D341Med (cell line): Measurements from ENCODE around the gene TCN2.
"Not testable (repeated sequence)": the region's sequence is repeated elsewhere in the genome, so short reads cannot be mapped to it uniquely, and the experiment has no call there.

Experiments
- DNase-seq: peaks from one replicate; pipeline ENCODE4 v3.0.0; 2012; ENCODE audit warnings: low spot score

Gene TCN2

DNA sequence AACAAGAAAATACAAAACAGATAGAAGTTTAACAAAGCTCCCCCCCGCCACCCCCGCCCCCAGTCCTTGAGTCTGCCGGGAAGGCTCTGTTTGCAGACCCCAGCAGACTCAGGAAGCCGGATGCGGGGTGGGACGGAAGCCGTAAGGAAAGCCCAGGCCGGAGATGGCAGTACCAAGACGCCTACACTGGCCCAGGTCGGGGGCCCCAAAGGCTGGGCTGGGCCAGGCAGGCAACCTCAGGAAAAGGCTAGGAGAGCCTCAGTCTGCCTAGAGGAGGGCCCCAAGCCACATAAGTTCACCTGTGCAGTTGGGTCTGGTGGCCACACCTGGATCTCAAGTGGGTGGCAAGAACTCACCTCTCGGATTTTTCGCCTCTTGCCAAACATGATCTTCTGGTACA, 28.5 kb upstream of the TCN2 start:
- DNase-seq = no peak

DNA sequence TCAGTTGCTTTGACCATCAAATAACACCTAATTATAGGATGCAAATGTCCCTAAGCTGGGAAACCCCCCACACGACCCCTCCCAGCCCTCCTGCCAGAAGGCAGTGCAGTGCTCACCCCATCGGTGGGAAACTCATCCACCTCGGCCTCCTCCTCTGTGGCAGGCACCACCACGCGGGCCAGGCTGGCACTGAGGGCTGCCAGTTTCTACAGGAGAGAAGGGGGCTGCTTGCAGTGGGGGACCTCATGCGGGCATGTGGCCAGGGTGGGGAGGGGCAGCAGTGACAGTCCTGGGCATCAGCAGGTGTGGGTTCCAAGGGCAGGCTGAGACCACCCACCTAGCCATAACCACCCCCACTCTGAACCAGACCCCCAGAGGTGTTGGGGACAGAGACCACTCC, 26.1 kb upstream of the TCN2 start:
- no peak for DNase-seq

- no peak for DNase-seq
Measured at GRCh38 chr22:30582051-30582450, 24.9 kb upstream of the TCN2 start.

- no peak for DNase-seq
Measured at GRCh38 chr22:30582788-30583545, 24.0 kb upstream of the TCN2 start.

DNA sequence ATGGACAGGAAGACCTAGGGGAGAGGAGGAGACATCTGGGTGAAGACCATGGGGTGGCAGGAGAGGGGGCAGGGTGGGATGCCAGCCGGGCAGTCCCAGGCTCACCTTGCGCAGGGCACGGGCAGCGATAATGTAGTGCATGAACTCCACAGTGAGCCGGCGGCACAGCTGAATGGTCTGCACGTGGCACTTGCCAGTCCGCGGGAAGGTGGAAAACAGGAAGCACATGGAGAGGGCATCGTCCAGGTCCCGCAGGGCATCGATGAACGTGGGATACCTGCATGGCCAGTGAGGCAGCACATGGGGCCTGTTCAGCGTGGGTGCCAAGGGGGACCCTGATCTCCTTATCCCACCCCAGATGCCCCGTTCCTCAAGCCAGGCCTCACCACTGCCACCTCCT, 22.5 kb upstream of the TCN2 start:
- DNase-seq = no peak

DNA sequence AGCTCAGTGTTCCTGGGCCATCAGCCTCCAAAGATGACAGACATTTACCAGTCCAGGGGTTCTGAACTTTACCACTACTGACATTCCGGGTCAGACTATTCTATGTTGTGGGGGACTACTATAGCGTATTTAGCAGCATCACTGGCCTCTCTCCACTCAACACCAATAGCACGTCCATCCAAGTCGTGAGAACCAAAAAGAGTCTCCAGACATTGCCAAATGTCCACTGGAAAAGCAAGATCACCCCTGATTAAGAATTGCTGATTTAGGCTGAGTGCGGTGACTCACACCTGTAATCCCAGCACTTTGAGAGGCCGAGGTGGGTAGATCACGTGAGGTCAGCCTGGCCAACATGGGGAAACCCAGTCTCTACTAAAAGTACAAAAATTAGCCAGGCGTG, 20.6 kb upstream of the TCN2 start:
- DNase-seq = no peak

DNA sequence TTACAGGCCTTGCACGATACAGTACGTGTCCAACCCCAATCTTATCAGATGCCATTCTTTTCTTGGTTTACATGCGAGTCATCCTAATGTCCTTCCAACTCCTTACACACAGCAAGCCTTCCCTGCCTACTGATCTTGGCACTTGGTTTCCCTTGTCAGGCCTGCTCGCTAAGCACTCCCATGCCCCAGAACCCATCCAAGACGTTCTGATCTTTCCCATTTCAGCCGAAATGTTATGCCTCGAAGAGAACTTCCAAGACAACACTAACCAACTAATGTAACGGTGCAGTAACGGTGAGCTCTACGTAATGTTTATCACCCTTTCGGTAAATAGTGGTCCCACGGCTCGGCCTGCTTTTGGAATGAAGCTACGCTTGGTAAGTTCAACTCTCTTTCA, 15.8 kb upstream of the TCN2 start:
- no peak for DNase-seq

- DNase-seq = peak; percentile 97
Measured at GRCh38 chr22:30591588-30592359, 15.2 kb upstream of the TCN2 start, which contains the start of gene PES1. Gene PES1, minus strand, starts transcription at chr22:30591910. Its CDS starts 77 bp downstream, at chr22:30591833.

DNA sequence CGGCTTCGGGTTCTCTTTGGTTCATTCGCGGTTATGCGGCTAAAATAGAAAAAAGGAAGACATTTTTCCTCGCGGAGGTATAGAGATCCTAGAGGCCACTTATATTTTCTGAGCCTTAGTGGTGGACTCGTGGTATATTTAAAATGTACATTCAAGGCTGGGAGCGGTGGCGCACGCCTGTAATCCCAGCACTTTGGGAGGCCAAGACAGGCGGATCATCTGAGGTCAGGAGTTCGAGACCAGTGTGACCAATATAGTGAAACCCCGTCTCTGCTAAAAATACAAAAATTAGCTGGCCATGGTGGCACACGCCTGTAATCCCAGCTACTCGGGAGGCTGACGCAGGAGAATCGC, 14.6 kb upstream of the TCN2 start:
- DNase-seq = not testable (repeated sequence)

- no peak for DNase-seq
Measured at GRCh38 chr22:30596199-30596598, 10.8 kb upstream of the TCN2 start.

DNA sequence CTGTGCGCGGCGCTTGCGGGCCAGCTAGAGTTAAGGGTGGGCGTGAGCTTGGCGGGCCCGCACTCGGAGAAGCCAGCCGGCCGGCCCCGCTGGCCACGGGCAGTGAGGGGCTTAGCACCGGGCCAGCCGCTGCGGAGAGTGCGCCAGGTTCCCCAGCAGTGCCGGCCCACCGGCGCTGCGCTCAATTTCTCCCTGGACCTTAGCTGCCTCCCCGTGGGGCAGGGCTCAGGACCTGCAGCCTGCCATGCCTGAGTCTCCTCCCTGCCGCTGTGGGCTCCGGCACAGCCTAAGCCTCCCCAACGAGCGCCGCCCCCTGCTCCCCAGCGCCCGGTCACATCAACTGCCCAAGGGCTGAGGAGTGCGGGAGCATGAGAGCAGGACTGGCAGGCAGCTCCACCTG, 10.1 kb upstream of the TCN2 start:
- DNase-seq = no peak

- no peak for DNase-seq
Measured at GRCh38 chr22:30598986-30599385, 8.0 kb upstream of the TCN2 start.

DNA sequence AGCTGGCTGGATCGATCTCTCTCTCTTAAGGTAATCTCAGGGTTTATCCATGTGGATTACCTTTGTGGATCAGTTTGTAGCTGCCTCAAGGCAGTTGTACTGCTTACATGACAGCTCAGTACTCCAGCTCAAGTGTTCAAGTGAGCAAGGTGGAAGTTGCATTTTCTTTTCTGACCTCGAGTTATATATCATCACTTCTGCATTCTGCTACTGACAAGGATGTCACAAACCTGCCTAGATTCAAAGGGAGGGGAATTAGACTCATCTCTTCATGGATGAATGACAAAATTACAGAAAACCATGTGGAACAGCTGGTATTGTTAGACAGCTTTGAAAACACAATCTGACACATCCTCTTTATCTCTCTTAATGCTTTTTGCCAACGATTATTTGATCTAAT, 6.1 kb upstream of the TCN2 start:
- no peak for DNase-seq

DNA sequence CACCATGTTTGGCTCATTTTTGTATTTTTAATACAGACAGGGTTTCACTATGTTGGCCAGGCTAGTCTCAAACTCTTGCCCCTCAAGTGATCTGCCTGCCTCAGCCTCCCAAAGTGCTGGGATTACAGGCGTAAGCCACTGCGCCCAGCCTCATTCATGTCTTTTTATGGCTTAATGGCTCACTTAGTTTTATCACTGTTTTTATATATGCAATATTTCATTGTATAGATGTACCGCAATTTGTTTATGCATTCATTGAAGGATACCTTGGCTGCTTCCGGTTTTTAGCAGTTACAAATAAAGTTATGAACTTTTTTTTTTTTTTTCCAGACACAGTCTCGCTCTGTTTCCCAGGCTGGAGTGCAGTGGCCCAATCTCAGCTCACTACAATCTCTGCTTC, 5.5 kb upstream of the TCN2 start:
- DNase-seq = no peak

DNA sequence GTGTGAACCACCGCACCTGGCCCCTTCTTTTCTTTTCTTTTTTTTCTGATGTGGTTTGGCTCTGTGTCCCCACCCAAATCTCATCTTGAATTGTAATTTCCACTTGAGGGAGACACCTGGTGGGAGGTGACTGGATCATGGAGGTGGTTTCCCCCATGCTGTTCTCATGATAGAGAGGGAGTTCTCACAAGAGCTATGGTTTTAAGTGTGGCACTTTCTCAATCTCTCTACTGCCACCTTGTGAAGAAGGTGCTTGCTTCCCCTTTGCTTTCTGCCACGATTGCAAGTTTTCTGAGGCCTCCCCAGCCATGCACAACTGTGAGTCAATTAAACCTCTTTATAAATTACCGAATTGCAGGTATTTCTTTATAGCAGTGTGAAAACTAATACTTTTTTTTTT, 4.9 kb upstream of the TCN2 start:
- no peak for DNase-seq

DNA sequence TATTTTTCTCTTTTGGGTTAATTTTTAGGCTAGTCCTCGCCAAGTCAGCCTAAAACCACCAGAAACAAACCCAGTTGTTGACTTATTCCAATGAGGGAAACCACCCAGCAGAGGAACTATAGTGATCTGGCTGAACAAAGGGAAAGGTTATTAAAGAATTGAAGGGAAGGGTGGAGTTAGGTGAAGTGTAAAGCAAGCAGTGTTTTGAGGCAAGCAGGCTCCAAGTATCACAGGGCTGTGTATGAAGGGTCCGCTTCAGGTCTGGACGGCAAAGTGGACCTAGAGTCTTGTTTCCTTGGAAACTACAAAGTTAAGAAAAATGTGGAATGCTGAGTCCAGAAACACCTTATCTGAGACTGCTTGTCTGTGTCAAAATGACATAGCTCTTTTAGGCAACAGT, 3.2 kb upstream of the TCN2 start:
- no peak for DNase-seq

- no peak for DNase-seq
Measured at GRCh38 chr22:30604723-30605122, 2.3 kb upstream of the TCN2 start.

DNA sequence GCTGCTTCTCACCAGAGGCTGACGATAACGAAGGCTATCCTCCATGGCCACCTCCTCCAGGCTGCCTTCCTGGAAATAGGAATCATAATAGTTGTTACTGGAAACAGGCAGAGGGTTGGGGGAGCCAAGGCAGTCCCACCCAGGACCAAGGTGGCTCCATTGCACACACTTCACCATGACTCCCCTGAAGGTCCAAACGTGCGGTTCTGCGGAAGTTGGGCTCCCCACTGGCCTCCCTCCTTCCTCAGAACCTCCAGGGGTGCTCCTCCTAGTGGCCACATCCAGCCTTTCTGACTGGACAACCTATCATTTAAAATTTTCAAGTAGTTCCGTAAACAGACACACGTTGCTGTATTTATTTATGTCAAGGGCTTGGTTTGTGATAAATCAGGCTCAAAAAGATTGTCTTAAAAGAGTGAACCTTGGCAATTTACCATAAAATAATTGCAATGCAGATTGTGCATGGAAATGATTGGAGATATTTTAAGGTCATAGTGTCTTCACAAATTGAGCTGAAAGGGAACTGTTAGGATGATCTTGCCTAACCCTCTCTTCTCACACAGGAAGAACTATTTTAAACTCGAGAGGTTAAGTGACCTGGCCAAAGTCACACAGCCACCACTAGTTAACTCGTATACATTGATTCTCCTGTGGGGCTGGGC, 1.4 kb upstream of the TCN2 start:
- peak; percentile 58 for DNase-seq

DNA sequence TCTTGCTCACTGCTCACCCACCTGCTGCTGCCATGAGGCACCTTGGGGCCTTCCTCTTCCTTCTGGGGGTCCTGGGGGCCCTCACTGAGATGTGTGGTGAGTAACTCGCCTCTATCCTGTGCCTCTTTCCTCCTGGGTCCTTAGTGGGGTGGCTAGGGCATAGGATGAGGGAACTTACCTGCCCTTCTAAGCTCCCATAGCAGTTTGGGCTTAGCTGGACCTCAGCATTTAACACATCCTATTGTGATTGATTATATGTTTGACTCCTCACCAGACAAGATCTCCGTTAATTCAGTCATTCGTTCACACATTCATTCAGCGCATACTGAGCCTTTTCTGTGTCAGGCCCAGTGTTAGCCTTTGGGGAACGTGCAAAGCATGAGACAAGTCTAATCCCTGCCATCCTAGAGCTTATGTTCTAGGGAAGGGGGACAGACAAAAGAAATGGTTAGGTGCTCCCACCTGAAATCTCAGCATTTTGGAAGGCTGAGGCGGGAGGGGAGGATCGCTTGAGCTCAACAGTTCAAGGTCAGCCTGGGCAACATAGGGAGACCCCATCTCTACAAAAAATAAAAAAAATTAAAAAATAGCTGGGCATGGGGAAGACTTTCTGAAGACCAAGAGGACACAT, 441 bp downstream of the TCN2 start:
- peak; percentile 4 for DNase-seq

DNA sequence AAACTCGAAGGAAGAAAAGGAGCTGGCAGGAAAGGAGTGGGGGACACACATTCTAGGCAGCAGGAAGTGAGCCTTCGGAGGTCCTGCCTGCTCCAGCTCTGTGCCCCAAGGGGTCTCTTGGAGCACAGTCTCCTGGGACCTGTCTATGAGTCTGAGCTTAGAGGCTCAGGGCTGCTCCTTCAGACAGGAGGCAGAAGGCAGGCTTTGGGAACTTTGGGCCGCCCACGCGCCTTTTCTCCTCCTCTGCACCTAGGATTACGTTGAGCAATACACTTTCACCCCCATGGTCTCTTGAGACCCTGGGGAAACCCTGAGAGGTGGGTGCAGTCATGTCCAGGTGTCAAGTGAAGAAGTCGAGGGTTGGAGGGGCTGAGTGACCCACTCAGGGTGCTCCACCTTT, 965 bp downstream of the TCN2 start:
- peak; percentile 29 for DNase-seq

DNA sequence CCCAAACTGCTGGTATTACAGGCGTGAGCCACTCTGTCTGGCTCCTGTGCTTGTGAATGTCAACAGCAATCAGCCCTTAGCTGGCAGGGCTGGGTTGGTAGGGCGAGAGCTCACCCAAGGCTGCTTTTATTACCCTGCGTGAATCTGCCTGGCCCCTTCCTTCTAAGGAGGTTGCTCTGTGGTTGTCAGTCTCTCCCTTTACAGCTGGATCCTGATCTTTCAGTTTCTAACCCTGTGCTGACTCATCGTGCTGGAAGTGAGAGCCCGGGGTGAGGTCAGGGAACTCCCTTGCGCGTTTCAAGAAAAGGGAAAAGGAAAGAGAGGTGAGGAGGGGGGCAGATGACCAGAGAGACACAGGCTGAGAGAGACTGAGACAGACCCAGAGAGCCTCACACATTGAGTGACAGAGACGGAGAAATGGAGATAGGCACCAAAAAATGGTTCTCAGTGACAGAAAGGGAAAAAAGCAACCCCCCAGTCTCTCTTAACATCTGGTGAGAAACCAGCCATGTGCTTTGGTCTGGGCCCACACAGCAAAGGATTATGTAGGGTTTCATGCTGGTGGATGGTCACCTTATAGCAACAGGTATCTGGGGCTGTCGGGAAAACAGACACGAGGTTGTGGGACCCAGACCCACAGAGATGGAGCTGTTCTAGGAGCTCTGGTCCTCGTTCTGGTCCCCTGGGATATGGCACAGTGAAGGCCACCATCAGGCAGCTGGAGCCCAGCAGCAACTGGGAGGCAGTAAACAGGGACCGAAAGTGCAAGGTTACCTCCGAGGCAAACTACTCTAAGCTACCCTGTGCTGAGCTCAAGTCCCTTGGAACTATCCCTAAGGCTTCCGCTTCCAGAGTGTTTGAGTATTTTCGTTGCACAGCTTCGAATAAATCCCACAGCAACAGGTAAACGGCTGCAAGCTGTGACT, 2.5 kb downstream of the TCN2 start:
- DNase-seq = peak; percentile 12

DNA sequence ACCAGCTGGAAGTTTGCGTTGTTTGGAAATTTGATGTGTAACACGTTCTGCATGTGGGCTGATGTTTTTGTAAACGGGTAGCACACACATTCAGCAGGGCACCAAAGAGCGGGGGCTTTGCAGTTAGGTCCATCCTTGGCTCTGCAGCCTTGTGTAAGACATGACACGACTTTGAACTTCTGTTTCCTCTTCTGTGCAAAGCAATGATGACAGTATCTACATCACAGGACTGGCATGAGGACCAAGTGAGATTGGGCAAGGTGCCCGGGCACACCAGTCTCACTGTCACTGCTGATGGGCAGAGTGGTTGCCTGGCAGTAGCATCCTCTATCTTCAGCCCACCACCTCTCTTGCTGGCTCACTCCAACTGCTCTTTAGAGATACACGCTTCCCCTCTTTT, 3.3 kb downstream of the TCN2 start:
- peak; percentile 4 for DNase-seq
